Astrocyte of the cerebellum (primary cell): Measurements from ENCODE around the gene CYSRT1.
"Not testable (repeated sequence)": the region's sequence is repeated elsewhere in the genome, so short reads cannot be mapped to it uniquely, and the experiment has no call there.

Experiments used
- DNase-seq: peaks from one replicate; pipeline ENCODE4 v3.0.0-alpha.2; 2011; ENCODE audit warnings: low read depth
- H3K4me3 ChIP-seq: 2 replicates; pipeline ENCODE4 v1.5.1; 2011; ENCODE audit warnings: mild to moderate bottlenecking, low read depth, low read length, moderate library complexity
- CTCF ChIP-seq: IDR thresholded peaks from 2 replicates; pipeline ENCODE4 v1.5.1; 2012; ENCODE audit warnings: low read length, low read depth, moderate library complexity, mild to moderate bottlenecking; ENCODE audit errors: missing control alignments
- in situ Hi-C: cut with HindIII; loops from 2 replicates; pipeline ENCODE4 v1.10.0; 2017; ENCODE audit warnings: low sequenced_read_pairs

The CYSRT1 gene

DNA sequence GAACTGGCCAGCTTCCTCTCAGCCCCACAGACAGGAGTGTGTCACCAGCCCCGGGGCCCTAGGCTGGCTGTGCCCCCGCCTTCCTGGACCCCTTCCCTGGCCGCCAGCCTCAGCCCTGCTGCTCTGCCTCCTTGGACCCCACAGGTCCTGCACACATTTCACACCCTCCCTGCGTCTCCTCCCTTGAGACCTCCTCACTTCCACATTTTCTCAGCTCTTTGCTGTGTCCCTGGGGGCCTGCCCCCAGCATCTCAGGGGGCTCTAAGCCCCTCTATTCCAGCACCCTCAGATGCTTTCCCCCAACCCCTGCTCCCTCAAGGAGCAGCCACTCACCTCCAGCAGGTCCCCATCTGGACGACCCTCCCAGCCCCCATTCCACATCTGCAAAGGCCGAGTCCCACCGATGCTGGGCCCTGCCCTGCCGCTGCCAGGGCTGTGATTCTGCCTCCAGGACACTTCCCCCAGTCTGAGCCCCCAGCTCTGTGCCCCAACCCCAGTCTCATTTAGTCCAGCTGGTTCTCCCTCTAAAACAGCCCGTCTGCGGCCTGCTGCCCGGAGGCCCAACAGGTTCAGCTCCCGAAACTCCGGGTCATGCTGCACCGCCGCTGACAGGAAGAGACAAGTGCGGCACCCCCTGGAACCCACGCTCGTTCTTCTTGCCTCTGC, 9.9 kb downstream of the CYSRT1 start:
- in situ Hi-C loops, result no loop called here
- no peak overlapping the region for H3K4me3 ChIP-seq
- no peak for DNase-seq
- TF ChIP-seq CTCF, result no peak

DNA sequence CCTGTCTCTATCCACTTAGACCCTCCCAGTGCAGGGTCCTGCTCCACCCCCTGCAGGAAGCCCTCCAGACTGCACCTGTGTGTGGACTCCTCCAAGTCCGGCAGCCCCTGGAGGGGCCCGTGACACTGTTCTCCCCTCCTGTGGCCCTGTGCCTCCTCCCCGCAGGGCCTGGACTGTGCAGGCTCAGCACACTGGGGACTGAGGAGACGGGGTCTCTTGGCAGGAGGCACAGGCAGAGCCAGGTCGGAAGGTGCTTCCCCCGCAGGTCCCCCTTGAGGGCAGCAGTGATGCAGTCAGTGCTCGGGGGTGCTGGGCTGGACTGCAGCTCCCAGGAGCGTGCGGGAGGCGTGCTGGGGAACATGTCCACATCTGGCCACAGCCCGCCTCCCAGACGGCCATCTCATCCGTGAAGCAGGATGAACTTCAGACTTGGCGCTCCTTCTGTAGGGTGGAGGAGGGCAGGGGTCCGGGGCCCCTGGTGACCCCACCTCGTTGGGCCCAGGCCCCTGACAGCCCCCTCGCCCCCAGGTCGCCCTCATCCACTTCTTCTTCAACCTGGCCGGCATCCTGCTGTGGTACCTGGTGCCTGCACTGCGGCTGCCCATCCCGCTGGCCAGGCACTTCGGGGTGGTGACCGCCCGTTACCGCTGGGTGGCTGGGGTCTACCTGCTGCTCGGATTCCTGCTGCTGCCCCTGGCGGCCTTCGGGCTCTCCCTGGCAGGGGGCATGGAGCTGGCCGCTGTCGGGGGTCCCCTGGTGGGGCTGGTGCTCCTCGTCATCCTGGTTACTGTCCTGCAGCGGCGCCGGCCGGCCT, 10.7 kb downstream of the CYSRT1 start:
- no peak for TF ChIP-seq CTCF
- no peak for DNase-seq
- no peak overlapping the region for H3K4me3 ChIP-seq
- in situ Hi-C loops, result no loop called here

DNA sequence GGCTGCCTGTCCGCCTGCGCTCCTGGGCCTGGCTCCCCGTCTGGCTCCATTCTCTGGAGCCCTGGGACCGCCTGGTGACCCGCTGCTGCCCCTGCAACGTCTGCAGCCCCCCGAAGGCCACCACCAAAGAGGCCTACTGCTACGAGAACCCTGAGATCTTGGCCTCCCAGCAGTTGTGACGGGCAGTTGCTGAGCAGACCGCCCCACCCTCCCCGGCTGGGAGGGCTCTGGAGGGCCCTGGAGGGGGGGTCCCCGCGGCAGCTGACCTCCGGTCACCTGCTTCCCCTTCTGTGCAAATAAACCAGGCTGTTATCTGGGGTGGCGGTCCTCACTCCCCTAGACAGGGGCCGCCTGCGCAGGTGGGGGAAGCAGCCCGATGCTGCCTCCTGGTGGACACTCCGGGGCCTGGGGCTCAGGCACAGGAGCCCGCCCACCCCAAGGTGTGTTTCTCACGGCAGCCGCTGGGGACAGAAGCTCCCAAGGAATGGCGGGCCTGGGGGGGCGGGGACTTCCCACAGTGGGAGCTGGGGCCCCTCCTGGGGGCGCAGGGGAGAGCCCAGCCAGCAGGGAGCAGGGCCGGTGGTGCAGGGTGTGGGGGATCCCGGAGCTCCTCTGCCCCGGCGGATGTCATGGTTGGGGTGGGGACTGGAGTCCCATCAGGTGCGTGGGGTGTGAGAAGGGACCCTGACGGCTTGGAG, 11.4 kb downstream of the CYSRT1 start:
- TF ChIP-seq CTCF, result peak; percentile 98
- H3K4me3 ChIP-seq, result no peak overlapping the region
- DNase-seq, result peak; percentile 50

DNA sequence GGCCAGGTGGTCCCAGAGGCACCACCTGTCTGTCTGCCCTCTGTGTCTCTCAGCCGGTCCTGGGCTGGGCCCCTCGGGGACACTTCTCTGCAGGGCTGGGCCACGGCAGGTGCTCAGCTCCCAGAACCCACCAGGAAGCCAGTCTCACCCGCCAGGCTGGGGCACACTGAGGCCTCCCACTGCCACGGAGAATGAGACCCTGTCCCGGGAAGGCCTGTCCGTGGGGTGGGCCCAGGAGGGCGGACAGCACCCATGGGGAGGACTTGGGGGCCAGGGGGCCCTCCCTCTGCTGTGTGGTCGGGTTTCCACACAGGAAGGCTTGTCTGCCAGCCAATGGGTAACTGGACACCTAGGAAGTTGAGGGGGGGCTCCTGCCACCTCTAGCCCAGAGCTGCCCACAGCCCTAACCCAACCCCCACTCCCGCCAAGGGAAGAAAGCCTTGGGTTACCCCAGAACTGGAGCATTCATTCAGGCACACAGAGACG, 12.0 kb downstream of the CYSRT1 start:
- DNase-seq, result no peak
- H3K4me3 ChIP-seq, result no peak overlapping the region
- in situ Hi-C loops, result no loop called here
- no peak for TF ChIP-seq CTCF

More for the DNA sequence above, 11.4 kb downstream of the CYSRT1 start:
- in situ Hi-C loops, result no loop called here

DNA sequence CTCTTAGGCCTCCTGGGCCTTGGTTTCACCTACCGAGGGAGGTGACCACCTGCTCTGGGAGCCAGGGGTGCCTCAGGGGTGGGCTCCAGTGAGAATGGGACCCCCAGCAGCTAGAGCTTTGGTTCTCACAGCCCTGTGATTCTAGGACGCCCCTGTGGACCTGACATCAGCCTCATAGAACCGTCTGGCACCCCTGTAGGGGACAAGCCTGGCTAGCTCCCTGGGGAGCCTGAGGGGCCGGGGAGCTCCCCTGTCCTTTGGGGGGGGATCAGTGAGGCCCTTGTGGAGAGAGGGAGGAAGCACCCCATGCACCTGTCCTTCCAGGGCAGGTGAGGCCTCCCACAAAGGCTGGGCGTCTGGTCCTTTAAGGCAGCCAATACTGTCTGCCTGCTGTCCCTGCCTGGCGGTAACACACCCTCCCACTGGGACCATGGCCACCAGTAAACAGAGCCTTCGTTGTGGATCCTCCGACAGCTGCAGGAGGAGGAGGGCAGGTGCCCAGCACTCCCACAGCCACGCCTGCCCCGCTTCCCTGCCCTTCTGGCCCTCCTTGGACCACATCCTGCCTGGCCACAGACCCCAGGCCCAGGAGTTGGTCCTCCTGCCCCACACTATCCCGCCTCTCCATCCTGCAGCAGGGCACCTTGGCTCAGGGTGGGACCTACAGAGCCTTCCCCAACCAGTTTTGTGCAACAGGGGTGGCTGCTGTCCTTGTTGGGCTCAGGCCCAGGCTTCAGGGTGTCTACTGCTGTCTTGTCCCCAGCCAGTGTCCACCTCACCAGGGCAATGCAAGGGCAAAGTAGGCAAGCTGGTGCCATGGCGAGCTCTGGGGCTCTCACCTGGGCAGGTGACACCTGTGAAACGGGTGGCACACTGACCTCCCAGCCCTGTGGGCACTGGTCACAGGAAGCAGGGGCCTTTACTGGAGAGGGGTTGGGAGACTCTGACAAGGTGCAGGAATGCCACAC, 13.1 kb downstream of the CYSRT1 start:
- no peak for TF ChIP-seq CTCF
- in situ Hi-C loops, result no loop called here
- DNase-seq, result no peak
- no peak overlapping the region for H3K4me3 ChIP-seq

GRCh38 chr9:137239541-137240200, 14.7 kb downstream of the CYSRT1 start:
- in situ Hi-C loops, result not testable (repeated sequence)

More at GRCh38 chr9:137239541-137240200, 14.7 kb downstream of the CYSRT1 start:
- H3K4me3 ChIP-seq, result peak overlapping the region; percentile 61
- not testable (repeated sequence) for DNase-seq
